SK-N-SH treated with all-trans-retinoic acid at 6 μM for 48 hours (cell line): ENCODE results near the gene PTOV1.

Experiments used
- CSDC2 ChIP-seq: fragments of 250-450 bp; sonication (Bioruptor Pico); IDR thresholded peaks from 2 replicates; pipeline ENCODE4 v1.5.0; 2020; ENCODE audit warnings: mild to moderate bottlenecking, moderate library complexity
- OSR1 ChIP-seq: fragments of 250-450 bp; sonication (Bioruptor Pico); IDR thresholded peaks from 2 replicates; pipeline ENCODE4 v1.8.0; 2022; ENCODE audit warnings: moderate library complexity, mild to moderate bottlenecking, inconsistent platforms
- PATZ1 ChIP-seq: fragments of 250-450 bp; sonication (Bioruptor Pico); IDR thresholded peaks from 2 replicates; pipeline ENCODE4 v1.8.0; 2020; ENCODE audit warnings: mild to moderate bottlenecking, moderate library complexity, borderline replicate concordance
- RARB ChIP-seq: fragments of 250-450 bp; sonication (Bioruptor Pico); IDR thresholded peaks from 2 replicates; pipeline ENCODE4 v1.8.0; 2021; ENCODE audit warnings: mild to moderate bottlenecking, moderate library complexity
- TCF4 ChIP-seq: fragments of 250-450 bp; sonication (Bioruptor Pico); IDR thresholded peaks from 2 replicates; pipeline ENCODE4 v1.8.0; 2021; ENCODE audit warnings: mild to moderate bottlenecking, moderate library complexity, borderline replicate concordance
- TSHZ2 ChIP-seq: fragments of 250-450 bp; sonication (Bioruptor Pico); IDR thresholded peaks from 2 replicates; pipeline ENCODE4 v1.5.0; 2020; ENCODE audit warnings: mild to moderate bottlenecking, moderate library complexity
- ZC3H10 ChIP-seq: fragments of 250-450 bp; sonication (Bioruptor Pico); IDR thresholded peaks from 2 replicates; pipeline ENCODE4 v1.5.1; 2021; ENCODE audit warnings: mild to moderate bottlenecking, moderate library complexity
- ZFP3 ChIP-seq: fragments of 250-450 bp; sonication (Bioruptor Pico); IDR thresholded peaks from 2 replicates; pipeline ENCODE4 v1.5.0; 2020; ENCODE audit warnings: mild to moderate bottlenecking, moderate library complexity
- ZNF565 ChIP-seq: fragments of 450-650 bp; formaldehyde crosslinking; conservative IDR thresholded peaks from 2 replicates; pipeline ENCODE4 v1.5.0; 2020; ENCODE audit warnings: low read depth, mild to moderate bottlenecking, moderate library complexity
- ZNF70 ChIP-seq: fragments of 450-650 bp; formaldehyde crosslinking; IDR thresholded peaks from 2 replicates; pipeline ENCODE4 v1.5.0; 2020; ENCODE audit warnings: mild to moderate bottlenecking, moderate library complexity

- no peak for TF ChIP-seq TCF4 (CRISPR knock-in tag)
- no peak for TF ChIP-seq ZFP3 (CRISPR knock-in tag)
- no peak for TF ChIP-seq CSDC2 (CRISPR knock-in tag)
- TF ChIP-seq OSR1 (CRISPR knock-in tag), result no peak
- no peak for TF ChIP-seq ZNF70 (CRISPR knock-in tag)
- TF ChIP-seq ZC3H10 (CRISPR knock-in tag), result no peak
- no peak for TF ChIP-seq RARB (CRISPR knock-in tag)
- TF ChIP-seq PATZ1 (CRISPR knock-in tag), result no peak
- no peak for TF ChIP-seq ZNF565 (CRISPR knock-in tag)
- no peak for TF ChIP-seq TSHZ2 (CRISPR knock-in tag)
Observed at GRCh38 chr19:49859682-49860335, 8.8 kb downstream of the PTOV1 start.
